Suprapubic skin (tissue), 3 donors: ENCODE data around the gene LIPF.

ENCODE experiments used
- CTCF ChIP-seq, 2 donors: fragments of 200-600 bp in 1 of 2; fragments of 450-650 bp in 1 of 2; sonication (generic) in 1 of 2; IDR thresholded peaks; one replicate each; pipeline ENCODE4 v1.5.1; 2016 to 2019; ENCODE audit warnings: antibody characterized with exemption in 2 of 2, mild to moderate bottlenecking in 1 of 2, moderate library complexity in 1 of 2
- POLR2A ChIP-seq, 2 donors: fragments of 450-650 bp; IDR thresholded peaks; one replicate each; pipeline ENCODE4 v1.6.1; 2017; ENCODE audit warnings: antibody characterized with exemption in 2 of 2, mild to moderate bottlenecking in 2 of 2, moderate library complexity in 2 of 2

- no peak for TF ChIP-seq CTCF (IDR thresholded peaks at IDR 0.05)
- TF ChIP-seq POLR2A (IDR thresholded peaks at IDR 0.05): no peak
These were observed 22.0 kb upstream of the LIPF start for GRCh38 chr10:88642209-88642608.
